GM19468 (cell line): ENCODE data around the gene RASIP1.

Experiments
- ATAC-seq: cut with Tn5 transposase; IDR thresholded peaks from one replicate; pipeline ENCODE4 v1.9.1; 2021; ENCODE audit warnings: mild to moderate bottlenecking, moderate library complexity, moderate number of reproducible peaks; ENCODE audit not compliant: unreplicated experiment; ENCODE audit errors: extremely low read depth

Gene RASIP1

GRCh38 chr19:48755787-48756186 lies 15.4 kb upstream of the RASIP1 start:
- no peak for ATAC-seq

- no peak for ATAC-seq
These were observed 14.8 kb upstream of the RASIP1 start, which contains the start of gene FGF21 for GRCh38 chr19:48755084-48755641. TSS of gene FGF21 (plus strand) at chr19:48755524. CDS start at chr19:48756237, 713 bp downstream.

- no peak for ATAC-seq
These were observed 12.3 kb upstream of the RASIP1 start, which contains the start of gene FUT1 for GRCh38 chr19:48752496-48753365. TSS of gene FUT1 (minus strand) at chr19:48752641. CDS start at chr19:48751281, 1,360 bp downstream.

- ATAC-seq = no peak
These were observed 11.6 kb upstream of the RASIP1 start for GRCh38 chr19:48751845-48752495.

- no peak for ATAC-seq
These were observed 10.5 kb upstream of the RASIP1 start for GRCh38 chr19:48750771-48751504.

GRCh38 chr19:48750351-48750750 lies 9.9 kb upstream of the RASIP1 start:
- ATAC-seq = no peak

- ATAC-seq = no peak
These were observed 9.3 kb upstream of the RASIP1 start for GRCh38 chr19:48749571-48750198.

- ATAC-seq = no peak
These were observed 6.5 kb upstream of the RASIP1 start, which contains the start of gene IZUMO1 for GRCh38 chr19:48746738-48747575. TSS of gene IZUMO1 (minus strand) at chr19:48746909. CDS start at chr19:48745859, 1,050 bp downstream.

GRCh38 chr19:48746110-48746509 lies 5.7 kb upstream of the RASIP1 start:
- ATAC-seq = no peak

GRCh38 chr19:48745208-48745995 lies 5.0 kb upstream of the RASIP1 start:
- no peak for ATAC-seq

- no peak for ATAC-seq
These were observed 1.7 kb upstream of the RASIP1 start for GRCh38 chr19:48742096-48742495.

GRCh38 chr19:48741129-48741999 lies 954 bp upstream of the RASIP1 start:
- ATAC-seq = no peak

GRCh38 chr19:48739404-48740163 lies 826 bp downstream of the RASIP1 start:
- no peak for ATAC-seq

GRCh38 chr19:48738557-48739403 lies 1.6 kb downstream of the RASIP1 start:
- peak; percentile 19 for ATAC-seq

GRCh38 chr19:48737360-48737998 lies 2.9 kb downstream of the RASIP1 start:
- ATAC-seq = no peak
